Activated effector memory CD4-positive, alpha-beta T cell treated with anti-CD3 and anti-CD28 coated beads, Interleukin-2, amount 50 U/mL, for 16 hours (primary cell): ENCODE data around the gene BACH2.
"Not testable (repeated sequence)": the region's sequence is repeated elsewhere in the genome, so short reads cannot be mapped to it uniquely, and the experiment has no call there.

ENCODE experiments used
- DNase-seq: peaks from one replicate; pipeline ENCODE4 v3.0.0-alpha.2; 2020

The BACH2 gene

GRCh38 chr6:90179190-90180169 is 117.2 kb downstream of the BACH2 start:
- DNase-seq, result no peak

- DNase-seq, result no peak
Measured at GRCh38 chr6:90178384-90178855, 118.2 kb downstream of the BACH2 start.

GRCh38 chr6:90177544-90178383 is 118.9 kb downstream of the BACH2 start:
- no peak for DNase-seq

- DNase-seq, result peak; percentile 81
Measured at GRCh38 chr6:90175627-90176538, 120.8 kb downstream of the BACH2 start.

- DNase-seq, result no peak
Measured at GRCh38 chr6:90173262-90173925, 123.2 kb downstream of the BACH2 start.

- DNase-seq, result no peak
Measured at GRCh38 chr6:90170601-90171000, 126.0 kb downstream of the BACH2 start.

- DNase-seq, result no peak
Measured at GRCh38 chr6:90169374-90169773, 127.3 kb downstream of the BACH2 start.

- DNase-seq, result no peak
Measured at GRCh38 chr6:90168693-90169131, 127.9 kb downstream of the BACH2 start.

GRCh38 chr6:90167514-90168379 is 128.9 kb downstream of the BACH2 start:
- DNase-seq, result no peak

- not testable (repeated sequence) for DNase-seq
Measured at GRCh38 chr6:90166155-90166924, 130.3 kb downstream of the BACH2 start.

GRCh38 chr6:90162648-90163387 is 133.8 kb downstream of the BACH2 start:
- no peak for DNase-seq

GRCh38 chr6:90160013-90160412 is 136.6 kb downstream of the BACH2 start:
- no peak for DNase-seq

GRCh38 chr6:90159452-90159851 is 137.2 kb downstream of the BACH2 start:
- no peak for DNase-seq

- DNase-seq, result no peak
Measured at GRCh38 chr6:90158936-90159335, 137.7 kb downstream of the BACH2 start.

- no peak for DNase-seq
Measured at GRCh38 chr6:90157441-90157840, 139.2 kb downstream of the BACH2 start.

- DNase-seq, result peak; percentile 74
Measured at GRCh38 chr6:90156861-90157260, 139.8 kb downstream of the BACH2 start.

GRCh38 chr6:90154755-90155470 is 141.7 kb downstream of the BACH2 start:
- no peak for DNase-seq
